ENCODE measurements around the gene XCL2. TPM values are rescaled to one million over a fixed set of nuclear protein-coding genes. Genes with fewer than 3 reads are reported as not detected.

Gene XCL2
- polyA plus RNA-seq, 2 of the 4 experiments (the other 2 are of a cell fraction): not detected

- FAIRE-seq: no peak
- Histone ChIP-seq H3K4me1 (peaks cover 11% of the 10 kb centered on the region; the same call in 1 of the 3 replicates), H3K4me3 (no peak overlapping the region), H3K9me3 (no peaks in the 10 kb centered on the region), H3K4me2 (no peak overlapping the region), H3K27ac (no peak overlapping the region)
- no peak for ATAC-seq
- ChIA-PET CTCF (interaction anchor here (2.2 kb wide), 1 partner anchor 13 kb away, joined by 7 read pairs; no protein-coding TSS in a partner anchor), POLR2A (no interaction called here)
- 85% methylated on average over 5 of the region's 5 CpGs for WGBS (ENCODE audit: missing lambda C conversion rate)
- DNase-seq (ENCODE audit: low read depth in 1 of 2, low spot score in 1 of 2): no peak
- TF ChIP-seq MAFK (IDR thresholded peaks at IDR 0.05; ENCODE audit: partially characterized antibody) (no peak), ELK1 (IDR thresholded peaks at IDR 0.05; ENCODE audit: low read depth, low read length) (no peak), USF2 (IDR thresholded peaks at IDR 0.05) (no peak), RFX5 (IDR thresholded peaks at IDR 0.05) (no peak), NR3C1 (IDR thresholded peaks at IDR 0.05) (no peak), HOXB13 (CRISPR knock-in tag; IDR thresholded peaks at IDR 0.05; ENCODE audit: low read depth) (no peak), POLR2AphosphoS2 (conservative IDR thresholded peaks at IDR 0.05; ENCODE audit: low read length) (no peak), FOSL2 (IDR thresholded peaks at IDR 0.05) (no peak), FOSL2 (CRISPR knock-in tag; IDR thresholded peaks at IDR 0.05) (no peak), PBX3 (IDR thresholded peaks at IDR 0.05) (no peak), FOXS1 (CRISPR knock-in tag; IDR thresholded peaks at IDR 0.05) (no peak), ZC3H11A (IDR thresholded peaks at IDR 0.05) (no peak), BCL3 (IDR thresholded peaks at IDR 0.05) (no peak), CEBPB (IDR thresholded peaks at IDR 0.05) (no peak)
Measured at GRCh38 chr1:168591066-168591465, 47.3 kb upstream of the XCL2 start.

GRCh38 chr1:168589167-168589566, 45.4 kb upstream of the XCL2 start:
- Histone ChIP-seq H3K4me2 (no peak overlapping the region), H3K4me1 (peaks cover 11% of the 10 kb centered on the region; the same call in 1 of the 3 replicates), H3K27ac (no peak overlapping the region), H3K9me3 (no peaks in the 10 kb centered on the region), H3K4me3 (no peak overlapping the region)
- no peak for ATAC-seq
- WGBS (ENCODE audit: missing lambda C conversion rate): 39% methylated on average over 2 of the region's 2 CpGs
- no peak for FAIRE-seq
- DNase-seq (ENCODE audit: low read depth in 1 of 2, low spot score in 1 of 2): no peak
- CTCF ChIA-PET: interaction anchor here (1.4 to 2.2 kb wide), 2 partner anchors 14 to 246 kb away, joined by 4 to 7 read pairs; no protein-coding TSS in a partner anchor
- TF ChIP-seq ELK1 (IDR thresholded peaks at IDR 0.05; ENCODE audit: low read depth, low read length): no peak
- TF ChIP-seq HOXB13 (CRISPR knock-in tag; IDR thresholded peaks at IDR 0.05; ENCODE audit: low read depth): no peak
- TF ChIP-seq POLR2A (IDR thresholded peaks at IDR 0.05; ENCODE audit: low read length): no peak
- TF ChIP-seq NR3C1 (IDR thresholded peaks at IDR 0.05): no peak
- POLR2A ChIA-PET: no interaction called here

- no peak for ATAC-seq
- CTCF ChIA-PET: interaction anchor here (0.9 to 1.6 kb wide), 2 partner anchors 18 to 39 kb away, joined by 3 to 7 read pairs; no protein-coding TSS in a partner anchor
Measured at GRCh38 chr1:168585937-168586336, 42.1 kb upstream of the XCL2 start.

More at GRCh38 chr1:168585937-168586336, 42.1 kb upstream of the XCL2 start:
- DNase-seq (ENCODE audit: low read depth in 1 of 2, low spot score in 1 of 2): no peak
- no peak for FAIRE-seq
- Histone ChIP-seq H3K4me1 (no peaks in the 10 kb centered on the region), H3K4me2 (no peak overlapping the region), H3K9me3 (no peaks in the 10 kb centered on the region), H3K27ac (no peak overlapping the region), H3K4me3 (no peak overlapping the region)
- TF ChIP-seq TP53 (CRISPR knock-in tag; IDR thresholded peaks at IDR 0.05): no peak
- no peak for TF ChIP-seq RARB (CRISPR knock-in tag; IDR thresholded peaks at IDR 0.05)
- no peak for TF ChIP-seq ATOH8 (CRISPR knock-in tag; IDR thresholded peaks at IDR 0.05; ENCODE audit: low read depth)
- no peak for TF ChIP-seq JUNB (IDR thresholded peaks at IDR 0.05)
- TF ChIP-seq E2F6 (IDR thresholded peaks at IDR 0.05; ENCODE audit: borderline replicate concordance, low read depth): no peak
- POLR2A ChIA-PET: no interaction called here
- WGBS (ENCODE audit: missing lambda C conversion rate): 61% methylated on average over 1 of the region's 1 CpG

Measured in A549 (cell line).